Upper lobe of left lung (tissue), 6 donors: ENCODE data around the gene SOX8. TPM values are rescaled to one million over a fixed set of nuclear protein-coding genes. Genes with fewer than 3 reads are reported as not detected.

Experiments
- ATAC-seq, 2 donors: fragments of 200-7000 bp; cut with Tn5 transposase; one replicate each; pipeline ENCODE4 v1.9.1; 2022; ENCODE audit warnings: mild to moderate bottlenecking in 2 of 2, moderate library complexity in 2 of 2; ENCODE audit not compliant: low FRiP score in 2 of 2
- DNase-seq, 2 donors: peaks; one replicate each; pipeline ENCODE4 v3.0.0-alpha.2; 2019 to 2020
- H3K27ac ChIP-seq, 4 donors: fragments of 200-600 bp; sonication (generic); one replicate each; pipeline ENCODE4 v1.5.1; 2016 to 2019
- H3K27me3 ChIP-seq, 4 donors: fragments of 200-600 bp; sonication (generic); one replicate each; pipeline ENCODE4 v1.5.1; 2017 to 2019
- H3K36me3 ChIP-seq, 4 donors: fragments of 200-600 bp; sonication (generic); one replicate each; pipeline ENCODE4 v1.5.1; 2016 to 2019
- H3K4me1 ChIP-seq, 4 donors: fragments of 200-600 bp; sonication (generic); one replicate each; pipeline ENCODE4 v1.5.1; 2018 to 2019
- H3K4me3 ChIP-seq, 4 donors: fragments of 200-600 bp; sonication (generic); one replicate each; pipeline ENCODE4 v1.5.1; 2017 to 2019; ENCODE audit warnings: mild to moderate bottlenecking in 2 of 4, moderate library complexity in 1 of 4
- H3K9me3 ChIP-seq, 4 donors: fragments of 200-600 bp; sonication (generic); one replicate each; pipeline ENCODE4 v1.5.1; 2018 to 2019
- EP300 ChIP-seq, 4 donors: sonication (generic); formaldehyde crosslinking; IDR thresholded peaks; one replicate each; pipeline ENCODE4 v1.5.1; 2017; ENCODE audit warnings: antibody characterized with exemption in 4 of 4, control low read depth in 2 of 4
- POLR2A ChIP-seq, 4 donors: fragments of 450-650 bp; IDR thresholded peaks; one replicate each; pipeline ENCODE4 v1.5.1; 2016 to 2017; ENCODE audit warnings: antibody characterized with exemption in 4 of 4, mild to moderate bottlenecking in 2 of 4
- POLR2AphosphoS5 ChIP-seq, 2 donors: sonication (generic); formaldehyde crosslinking; IDR thresholded peaks; one replicate each; pipeline ENCODE4 v1.5.1; 2017; ENCODE audit warnings: antibody characterized with exemption in 2 of 2
- WGBS, 2 donors: methylation state at CpG; one replicate each; pipeline ENCODE4 v1.1.5; 2017 to 2018; 5-methylcytosine and 5-hydroxymethylcytosine counted together
- total RNA-seq, 6 donors: library from RNA; depleted of rRNA in 4 of 6; stranded (reverse); fragments of >200 nt in 4 of 6; gene quantifications; one replicate each; pipeline versions ENCODE4 v1.1.0 to v1.2.1, GENCODE V29; 2016 to 2021
- TF ChIP-seq, protein P1 (sequence below), 6 experiments: fragments of 450-650 bp in 4 of 6; fragments of 200-600 bp in 2 of 6; sonication (generic) in 2 of 6; IDR thresholded peaks; one replicate each; pipeline ENCODE4 v1.5.1; 2016 to 2019; ENCODE audit warnings: antibody characterized with exemption in 6 of 6
- donor health status: DM: no; HTN: no; CAD: no; lungs with moderate emphysema.
- donor health status: DM: no; HTN: yes; CAD: no; lungs with severe emphysema.

The SOX8 gene
- total RNA-seq, 6 donors from 2014 or later = 0.14 to 1.1 (median 0.57) TPM

DNA sequence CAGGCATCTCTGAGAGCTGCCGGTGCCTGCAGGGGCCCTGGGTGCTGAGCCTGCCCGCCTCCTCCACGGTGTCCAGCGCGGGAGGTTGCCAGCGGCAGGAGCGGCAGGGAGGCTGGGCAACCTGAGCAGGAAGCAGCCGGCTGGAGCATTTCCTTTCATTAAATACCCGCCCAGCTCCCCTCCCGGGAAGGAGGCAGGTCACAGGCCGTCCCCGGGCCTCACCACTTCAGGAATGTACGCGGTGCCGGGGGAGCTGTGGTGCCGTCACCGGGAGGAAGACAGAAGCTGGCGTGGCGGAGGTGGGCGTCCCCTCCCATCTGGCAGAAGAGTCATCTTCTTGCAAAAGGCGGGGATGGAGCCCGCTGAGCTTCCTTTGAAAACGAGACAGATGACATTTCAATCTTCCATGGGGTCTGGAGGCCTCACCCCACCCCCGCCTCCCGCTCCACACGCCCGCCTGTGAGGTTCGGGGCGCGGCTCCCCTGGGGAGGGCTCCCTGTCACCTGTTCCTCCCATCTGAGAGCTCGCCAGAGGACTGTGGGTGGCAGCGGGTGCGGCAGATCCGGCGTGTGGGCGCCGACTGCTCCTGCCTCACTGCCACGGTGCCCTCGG is 16.0 kb downstream of the SOX8 start:
- WGBS, 2 donors = 17 to 40% methylated on average over 9 to 18 of the region's 39 CpGs
- peaks cover 0 to 16% (median 6%) of the 10 kb centered on the region in 4 donors for H3K9me3 ChIP-seq
- H3K4me3 ChIP-seq = peak overlapping the region in 3 of 4 donors; percentile 17 to 33 (median 17)
- peak overlapping the region in 2 of 4 donors; percentile 17 to 26 for H3K27ac ChIP-seq
- H3K36me3 ChIP-seq = no peaks in the 10 kb centered on the region
- TF ChIP-seq POLR2A (IDR thresholded peaks at IDR 0.05) (no peak), POLR2AphosphoS5 (IDR thresholded peaks at IDR 0.05) (no peak), EP300 (IDR thresholded peaks at IDR 0.05) (no peak)
- TF ChIP-seq, protein P1, sequence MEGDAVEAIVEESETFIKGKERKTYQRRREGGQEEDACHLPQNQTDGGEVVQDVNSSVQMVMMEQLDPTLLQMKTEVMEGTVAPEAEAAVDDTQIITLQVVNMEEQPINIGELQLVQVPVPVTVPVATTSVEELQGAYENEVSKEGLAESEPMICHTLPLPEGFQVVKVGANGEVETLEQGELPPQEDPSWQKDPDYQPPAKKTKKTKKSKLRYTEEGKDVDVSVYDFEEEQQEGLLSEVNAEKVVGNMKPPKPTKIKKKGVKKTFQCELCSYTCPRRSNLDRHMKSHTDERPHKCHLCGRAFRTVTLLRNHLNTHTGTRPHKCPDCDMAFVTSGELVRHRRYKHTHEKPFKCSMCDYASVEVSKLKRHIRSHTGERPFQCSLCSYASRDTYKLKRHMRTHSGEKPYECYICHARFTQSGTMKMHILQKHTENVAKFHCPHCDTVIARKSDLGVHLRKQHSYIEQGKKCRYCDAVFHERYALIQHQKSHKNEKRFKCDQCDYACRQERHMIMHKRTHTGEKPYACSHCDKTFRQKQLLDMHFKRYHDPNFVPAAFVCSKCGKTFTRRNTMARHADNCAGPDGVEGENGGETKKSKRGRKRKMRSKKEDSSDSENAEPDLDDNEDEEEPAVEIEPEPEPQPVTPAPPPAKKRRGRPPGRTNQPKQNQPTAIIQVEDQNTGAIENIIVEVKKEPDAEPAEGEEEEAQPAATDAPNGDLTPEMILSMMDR (IDR thresholded peaks at IDR 0.05) = no peak
- peak; percentile 51 to 83 for DNase-seq
- H3K4me1 ChIP-seq = peaks cover 0 to 12% (median 9%) of the 10 kb centered on the region in 4 donors
- H3K27me3 ChIP-seq = no peaks in the 10 kb centered on the region
- ATAC-seq = peak; percentile 16 to 52

DNA sequence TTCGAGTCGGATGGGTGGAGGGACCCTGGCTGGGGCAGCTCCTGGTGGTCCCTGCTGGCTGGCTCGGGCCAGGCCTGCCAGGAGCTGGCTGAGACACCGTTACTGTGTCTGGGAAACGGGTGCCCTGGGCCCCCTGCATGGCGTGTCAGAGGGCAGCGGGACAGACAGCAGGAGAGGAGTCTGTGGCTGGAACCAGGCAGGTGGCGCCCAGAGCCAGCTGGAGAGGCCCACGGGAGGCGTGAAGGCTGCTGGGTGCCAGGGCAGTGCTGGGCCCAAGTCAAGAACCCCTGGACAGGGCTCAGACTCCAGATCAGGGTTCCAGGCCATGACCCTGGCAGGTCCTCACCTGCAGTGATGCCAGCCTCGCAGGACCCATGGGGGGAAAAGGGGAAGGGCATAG is 16.6 kb downstream of the SOX8 start:
- peaks cover 0 to 12% (median 9%) of the 10 kb centered on the region in 4 donors for H3K4me1 ChIP-seq
- H3K27ac ChIP-seq = peak overlapping the region in 1 of 4 donors; percentile 17
- peak overlapping the region in 1 of 4 donors; percentile 33 for H3K4me3 ChIP-seq
- H3K9me3 ChIP-seq = peaks cover 0 to 16% (median 6%) of the 10 kb centered on the region in 4 donors
- ATAC-seq (no peak), DNase-seq (peak in 1 of 2 donors; percentile 66)
- WGBS, 2 donors = 81 to 100% methylated on average over 1 to 11 of the region's 11 CpGs
- TF ChIP-seq POLR2A (IDR thresholded peaks at IDR 0.05) (no peak), POLR2AphosphoS5 (IDR thresholded peaks at IDR 0.05) (no peak), EP300 (IDR thresholded peaks at IDR 0.05) (no peak)
- TF ChIP-seq, protein P1 (IDR thresholded peaks at IDR 0.05) = no peak
- H3K27me3 ChIP-seq = no peaks in the 10 kb centered on the region
- H3K36me3 ChIP-seq = no peaks in the 10 kb centered on the region

DNA sequence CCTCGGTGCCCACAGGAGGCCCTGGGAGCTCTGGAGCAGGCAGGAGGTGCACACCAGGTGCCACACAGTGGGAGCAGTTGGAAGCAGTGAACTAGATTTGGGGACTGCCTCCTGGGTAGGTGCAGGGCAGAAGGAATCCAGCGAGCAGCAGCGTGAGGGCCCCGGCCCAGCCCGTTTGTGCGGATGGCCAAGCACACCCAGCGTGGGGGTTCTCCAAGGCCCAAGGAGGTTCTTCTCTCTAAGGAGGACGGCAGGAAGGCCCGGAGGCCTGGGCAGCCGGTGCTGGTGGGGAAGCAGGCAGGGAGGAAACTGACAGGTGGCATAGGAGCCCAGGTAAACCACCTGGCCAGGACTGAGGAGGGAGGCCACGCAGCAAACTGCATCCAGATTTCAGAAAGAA is 17.0 kb downstream of the SOX8 start:
- ATAC-seq = no peak
- Histone ChIP-seq H3K9me3 (peaks cover 0 to 16% (median 6%) of the 10 kb centered on the region in 4 donors), H3K27me3 (no peaks in the 10 kb centered on the region), H3K4me3 (no peak overlapping the region), H3K36me3 (no peaks in the 10 kb centered on the region), H3K4me1 (peaks cover 0 to 12% (median 9%) of the 10 kb centered on the region in 4 donors), H3K27ac (no peak overlapping the region)
- DNase-seq = peak in 1 of 2 donors; percentile 69
- WGBS, 2 donors = 88 to 90% methylated on average over 11 of the region's 11 CpGs
- no peak for TF ChIP-seq POLR2AphosphoS5 (IDR thresholded peaks at IDR 0.05)

DNA sequence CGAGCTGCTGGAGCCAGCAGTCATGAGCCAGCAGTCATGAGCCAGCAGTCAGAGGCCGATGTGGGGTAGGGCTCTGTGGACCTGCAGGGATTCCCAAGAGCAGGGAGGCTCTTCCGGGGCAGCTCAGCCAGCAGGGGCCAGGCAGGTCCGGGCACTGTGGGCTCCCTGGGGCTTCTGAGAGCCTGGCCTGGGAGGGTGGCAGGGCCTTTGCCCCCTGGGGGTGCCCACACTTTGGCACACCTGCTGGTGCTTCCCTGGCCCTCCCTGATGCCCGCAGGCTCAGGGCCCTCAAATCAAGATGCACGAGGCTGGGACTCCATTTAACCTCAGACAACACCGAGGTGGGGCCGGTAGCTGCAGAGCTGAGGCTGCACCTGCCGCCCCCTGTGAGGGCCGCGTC is 18.1 kb downstream of the SOX8 start:
- no peak for ATAC-seq
- WGBS, 2 donors = 95 to 100% methylated on average over 5 to 9 of the region's 11 CpGs
- H3K4me3 ChIP-seq = no peak overlapping the region
- H3K4me1 ChIP-seq = peaks cover 0 to 12% (median 9%) of the 10 kb centered on the region in 4 donors
- no peaks in the 10 kb centered on the region for H3K36me3 ChIP-seq
- H3K27ac ChIP-seq = no peak overlapping the region
- DNase-seq = peak in 1 of 2 donors; percentile 62
- TF ChIP-seq EP300 (IDR thresholded peaks at IDR 0.05) (no peak), POLR2A (IDR thresholded peaks at IDR 0.05) (no peak), POLR2AphosphoS5 (IDR thresholded peaks at IDR 0.05) (no peak)
- TF ChIP-seq, protein P1 (IDR thresholded peaks at IDR 0.05) = no peak
- no peaks in the 10 kb centered on the region for H3K27me3 ChIP-seq
- H3K9me3 ChIP-seq = peaks cover 0 to 13% (median 5%) of the 10 kb centered on the region in 4 donors

DNA sequence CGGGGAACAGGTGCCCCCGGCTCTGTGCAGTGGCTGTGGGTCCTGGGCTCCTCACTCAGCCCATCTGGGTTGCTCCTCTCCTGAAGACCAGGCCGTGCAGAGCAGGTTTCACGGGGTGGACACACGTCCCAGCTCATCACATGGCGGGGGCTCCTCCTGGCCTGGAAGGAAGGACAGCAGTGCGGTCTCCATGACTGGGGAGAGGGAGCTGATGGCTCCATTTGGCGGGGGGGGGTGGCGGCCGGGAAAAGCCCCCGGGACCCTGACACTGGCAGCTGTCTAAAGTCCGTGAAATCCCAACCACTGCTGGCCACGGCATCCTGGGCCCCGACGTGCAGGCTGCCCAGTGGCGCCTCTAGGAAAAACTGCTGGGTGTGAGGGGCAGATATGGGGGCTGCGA is 19.0 kb downstream of the SOX8 start:
- Histone ChIP-seq H3K4me1 (peaks cover 0 to 12% (median 9%) of the 10 kb centered on the region in 4 donors), H3K9me3 (peaks cover 0 to 4% (median 0%) of the 10 kb centered on the region in 4 donors), H3K4me3 (no peak overlapping the region), H3K36me3 (no peaks in the 10 kb centered on the region), H3K27me3 (no peaks in the 10 kb centered on the region), H3K27ac (no peak overlapping the region)
- no peak for ATAC-seq
- 79 to 84% methylated on average over 8 to 17 of the region's 17 CpGs for WGBS, 2 donors
- peak in 1 of 2 donors; percentile 63 for DNase-seq
- TF ChIP-seq EP300 (IDR thresholded peaks at IDR 0.05) (no peak), POLR2AphosphoS5 (IDR thresholded peaks at IDR 0.05) (no peak), POLR2A (IDR thresholded peaks at IDR 0.05) (no peak)
